ENCODE measurements around the gene GPR18. TPM values are rescaled to one million over a fixed set of nuclear protein-coding genes. Genes with fewer than 3 reads are reported as not detected.

Gene GPR18
- total RNA-seq, 4 donors from 2014 or later, result not detected

GRCh38 chr13:99301056-99301838, 43.1 kb upstream of the GPR18 start:
- Histone ChIP-seq H3K27me3 (no peaks in the 10 kb centered on the region), H3K9me3 (no peaks in the 10 kb centered on the region), H3K4me3 (no peak overlapping the region), H3K4me1 (no peaks in the 10 kb centered on the region), H3K36me3 (peaks cover 6% of the 10 kb centered on the region), H3K27ac (no peak overlapping the region)
- WGBS, result 75% methylated on average over 7 of the region's 7 CpGs
- no peak for TF ChIP-seq CTCF (IDR thresholded peaks at IDR 0.05)
- TF ChIP-seq EP300 (IDR thresholded peaks at IDR 0.05), result no peak
- no peak for TF ChIP-seq POLR2AphosphoS5 (IDR thresholded peaks at IDR 0.05)
- no peak for TF ChIP-seq POLR2A (IDR thresholded peaks at IDR 0.05)
- DNase-seq (ENCODE audit: low spot score in 2 of 2), result no peak

GRCh38 chr13:99299920-99300341, 41.8 kb upstream of the GPR18 start:
- H3K27ac ChIP-seq, result no peak overlapping the region
- no peak overlapping the region for H3K4me3 ChIP-seq
- no peak for DNase-seq (ENCODE audit: low spot score in 2 of 2)
- peaks cover 2% of the 10 kb centered on the region for H3K36me3 ChIP-seq
- 88% methylated on average over 4 of the region's 4 CpGs for WGBS
- no peaks in the 10 kb centered on the region for H3K27me3 ChIP-seq
- H3K4me1 ChIP-seq, result no peaks in the 10 kb centered on the region
- TF ChIP-seq POLR2AphosphoS5 (IDR thresholded peaks at IDR 0.05), result no peak
- TF ChIP-seq POLR2A (IDR thresholded peaks at IDR 0.05), result no peak
- no peak for TF ChIP-seq CTCF (IDR thresholded peaks at IDR 0.05)
- TF ChIP-seq EP300 (IDR thresholded peaks at IDR 0.05), result no peak
- no peaks in the 10 kb centered on the region for H3K9me3 ChIP-seq

GRCh38 chr13:99299256-99299919, 41.2 kb upstream of the GPR18 start:
- TF ChIP-seq POLR2AphosphoS5 (IDR thresholded peaks at IDR 0.05), result no peak
- no peak for TF ChIP-seq POLR2A (IDR thresholded peaks at IDR 0.05)
- no peak for TF ChIP-seq EP300 (IDR thresholded peaks at IDR 0.05)
- no peak for TF ChIP-seq CTCF (IDR thresholded peaks at IDR 0.05)
- Histone ChIP-seq H3K9me3 (no peaks in the 10 kb centered on the region), H3K4me3 (no peak overlapping the region), H3K36me3 (peaks cover 2% of the 10 kb centered on the region), H3K27ac (no peak overlapping the region), H3K27me3 (no peaks in the 10 kb centered on the region), H3K4me1 (no peaks in the 10 kb centered on the region)
- WGBS, result 88% methylated on average over 4 of the region's 4 CpGs
- DNase-seq (ENCODE audit: low spot score in 2 of 2), result no peak

DNA sequence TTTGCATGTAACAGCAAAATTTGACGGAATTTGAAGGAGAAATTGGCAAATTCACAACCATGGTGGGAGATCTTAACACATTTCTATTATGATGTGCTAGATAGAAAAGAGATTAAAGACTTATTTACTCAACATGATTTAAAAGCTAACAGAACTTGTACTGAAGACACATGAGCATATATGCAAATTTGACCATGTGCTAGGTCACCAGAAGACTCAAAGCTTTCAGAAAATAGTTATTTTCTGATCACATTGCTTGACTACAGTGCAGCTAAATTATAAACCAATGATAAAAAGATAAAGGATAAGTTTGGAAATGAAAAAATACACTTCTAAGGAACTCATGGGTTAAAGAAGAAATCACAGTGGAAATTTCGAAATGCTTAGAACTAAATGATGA, 39.9 kb upstream of the GPR18 start:
- DNase-seq (ENCODE audit: low spot score in 2 of 2), result no peak
- 96% methylated on average over 2 of the region's 2 CpGs for WGBS
- Histone ChIP-seq H3K27me3 (no peaks in the 10 kb centered on the region), H3K4me3 (no peak overlapping the region), H3K9me3 (no peaks in the 10 kb centered on the region), H3K36me3 (peaks cover 2% of the 10 kb centered on the region), H3K4me1 (no peaks in the 10 kb centered on the region), H3K27ac (no peak overlapping the region)
- TF ChIP-seq EP300 (IDR thresholded peaks at IDR 0.05) (no peak), CTCF (IDR thresholded peaks at IDR 0.05) (no peak), POLR2AphosphoS5 (IDR thresholded peaks at IDR 0.05) (no peak), POLR2A (IDR thresholded peaks at IDR 0.05) (no peak)

DNA sequence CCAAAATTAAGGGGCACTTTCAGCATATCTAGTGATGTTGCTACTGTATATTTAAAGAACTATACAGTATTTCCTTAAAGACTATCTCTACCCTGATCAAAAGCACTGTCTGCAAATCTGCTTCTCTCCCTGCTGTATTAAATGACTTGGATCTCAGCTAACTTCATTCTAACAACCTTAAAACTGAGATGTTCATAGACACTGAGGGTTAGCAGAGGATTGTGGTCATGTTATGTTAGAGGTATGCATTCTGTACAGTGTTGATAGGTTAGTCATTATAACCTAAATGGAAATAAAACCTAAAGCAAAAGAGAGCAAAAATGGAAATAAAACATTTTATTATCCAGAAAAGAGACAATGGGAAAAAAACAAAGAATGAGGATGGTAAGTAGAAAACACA, 39.2 kb upstream of the GPR18 start:
- Histone ChIP-seq H3K4me1 (no peaks in the 10 kb centered on the region), H3K27me3 (no peaks in the 10 kb centered on the region), H3K27ac (no peak overlapping the region), H3K4me3 (no peak overlapping the region), H3K36me3 (no peaks in the 10 kb centered on the region), H3K9me3 (no peaks in the 10 kb centered on the region)
- DNase-seq (ENCODE audit: low spot score in 2 of 2), result no peak
- TF ChIP-seq EP300 (IDR thresholded peaks at IDR 0.05) (no peak), POLR2AphosphoS5 (IDR thresholded peaks at IDR 0.05) (no peak), POLR2A (IDR thresholded peaks at IDR 0.05) (no peak), CTCF (IDR thresholded peaks at IDR 0.05) (no peak)
